ENCODE measurements around the gene ADGRG1. TPM values are rescaled to one million over a fixed set of nuclear protein-coding genes. Genes with fewer than 3 reads are reported as not detected.

ADGRG1 gene
- total and polyA plus RNA-seq, 7 donors: 5.0 to 36.3 (median 7.7) TPM

DNA sequence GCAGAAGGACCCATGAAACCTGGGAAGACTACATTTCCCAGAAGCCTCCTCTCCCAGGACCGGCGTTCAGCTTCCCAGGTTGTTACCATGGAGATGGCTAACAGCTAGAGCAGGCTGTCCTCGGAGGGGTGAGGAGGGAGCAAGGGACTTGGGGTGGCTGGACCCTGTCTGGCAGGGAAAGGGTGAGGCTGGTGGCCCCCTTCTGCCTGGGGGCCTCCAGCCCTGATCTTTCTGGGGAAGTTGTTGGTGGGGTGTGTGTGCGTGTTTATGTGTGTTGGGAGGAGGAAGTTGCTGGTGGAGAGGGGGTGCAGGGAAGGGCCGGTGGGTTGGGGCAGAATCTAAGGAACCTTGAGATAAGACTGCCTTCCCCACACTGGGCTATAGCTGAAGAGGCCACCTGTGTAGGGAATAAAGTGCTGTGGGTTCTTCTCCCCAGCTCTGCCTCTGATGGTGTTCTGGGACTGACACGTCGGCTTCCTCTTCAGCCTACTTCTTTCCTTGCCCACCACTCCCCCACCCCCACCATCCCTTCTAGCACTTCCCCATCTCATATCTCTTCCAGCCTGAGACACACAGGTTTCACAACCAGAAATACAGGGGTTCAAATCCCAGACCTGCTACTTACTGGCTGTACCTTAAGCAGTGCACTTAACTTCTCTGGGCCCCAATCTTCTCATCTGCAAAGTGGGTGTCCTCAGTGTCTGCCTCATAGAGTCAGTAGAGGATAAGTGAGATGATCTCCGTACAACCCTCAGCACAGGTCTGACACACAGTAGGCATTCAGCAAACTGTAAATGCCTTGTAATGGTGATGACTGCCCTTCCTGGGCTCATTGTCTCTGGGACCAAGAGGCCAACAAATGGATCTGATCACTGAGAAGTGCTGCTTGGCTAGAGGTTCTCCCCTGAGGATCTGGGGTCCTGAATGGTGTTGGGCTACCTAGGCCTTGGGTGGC is 66.6 kb downstream of the ADGRG1 start, which contains the start of gene DRC7:
Gene DRC7 (plus strand): TSS at position 82 of the 955 bp plus-strand sequence. CDS start 3,144 bp downstream, outside the sequence.
- no peak within 1 kb of the TSS for H3K27ac ChIP-seq
- WGBS, 2 donors: 32 to 36% methylated on average over 8 of the region's 8 CpGs
- TF ChIP-seq, protein P1, sequence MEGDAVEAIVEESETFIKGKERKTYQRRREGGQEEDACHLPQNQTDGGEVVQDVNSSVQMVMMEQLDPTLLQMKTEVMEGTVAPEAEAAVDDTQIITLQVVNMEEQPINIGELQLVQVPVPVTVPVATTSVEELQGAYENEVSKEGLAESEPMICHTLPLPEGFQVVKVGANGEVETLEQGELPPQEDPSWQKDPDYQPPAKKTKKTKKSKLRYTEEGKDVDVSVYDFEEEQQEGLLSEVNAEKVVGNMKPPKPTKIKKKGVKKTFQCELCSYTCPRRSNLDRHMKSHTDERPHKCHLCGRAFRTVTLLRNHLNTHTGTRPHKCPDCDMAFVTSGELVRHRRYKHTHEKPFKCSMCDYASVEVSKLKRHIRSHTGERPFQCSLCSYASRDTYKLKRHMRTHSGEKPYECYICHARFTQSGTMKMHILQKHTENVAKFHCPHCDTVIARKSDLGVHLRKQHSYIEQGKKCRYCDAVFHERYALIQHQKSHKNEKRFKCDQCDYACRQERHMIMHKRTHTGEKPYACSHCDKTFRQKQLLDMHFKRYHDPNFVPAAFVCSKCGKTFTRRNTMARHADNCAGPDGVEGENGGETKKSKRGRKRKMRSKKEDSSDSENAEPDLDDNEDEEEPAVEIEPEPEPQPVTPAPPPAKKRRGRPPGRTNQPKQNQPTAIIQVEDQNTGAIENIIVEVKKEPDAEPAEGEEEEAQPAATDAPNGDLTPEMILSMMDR (IDR thresholded peaks at IDR 0.05): no peak
- TF ChIP-seq POLR2AphosphoS5 (IDR thresholded peaks at IDR 0.05) (no peak), EP300 (IDR thresholded peaks at IDR 0.05) (no peak), POLR2A (IDR thresholded peaks at IDR 0.05) (no peak)
- DNase-seq: no peak
- no peaks in the 10 kb centered on the region for H3K9me3 ChIP-seq
- peaks cover 0 to 11% (median 0%) of the 10 kb centered on the region in 3 donors for H3K27me3 ChIP-seq
- intact Hi-C loops (cut with DNase I): no loop called here
- no peaks in the 10 kb centered on the region for H3K4me1 ChIP-seq
- peak within 1 kb of the TSS in 1 of 4 donors; percentile 26 for H3K4me3 ChIP-seq
- no peaks in the 10 kb centered on the region for H3K36me3 ChIP-seq

DNA sequence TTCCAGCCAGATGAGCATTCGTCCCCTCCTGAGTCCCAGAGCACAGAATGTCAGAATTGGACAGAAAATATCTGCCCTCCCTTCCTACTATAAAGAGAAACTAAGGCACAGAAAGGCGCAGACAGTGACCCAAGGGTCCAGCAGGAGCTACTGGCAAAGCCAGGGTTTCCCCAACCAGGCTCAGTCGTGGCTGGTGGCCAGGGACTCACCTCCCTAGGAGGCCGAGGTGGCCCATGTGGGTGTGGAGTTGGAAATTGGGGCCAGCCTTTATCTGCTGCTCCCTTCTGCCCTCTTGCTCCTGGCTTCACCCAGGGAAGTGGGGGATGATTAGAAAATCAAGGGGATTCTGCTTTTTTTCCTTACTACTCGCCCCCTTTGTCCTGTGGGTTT is 67.2 kb downstream of the ADGRG1 start:
- no peak overlapping the region for H3K4me3 ChIP-seq
- no peak overlapping the region for H3K27ac ChIP-seq
- intact Hi-C loops (cut with DNase I): no loop called here
- TF ChIP-seq POLR2A (IDR thresholded peaks at IDR 0.05) (no peak), POLR2AphosphoS5 (IDR thresholded peaks at IDR 0.05) (no peak), EP300 (IDR thresholded peaks at IDR 0.05) (no peak)
- TF ChIP-seq, protein P1 (IDR thresholded peaks at IDR 0.05): no peak
- H3K9me3 ChIP-seq: no peaks in the 10 kb centered on the region
- 73 to 81% methylated on average over 5 of the region's 5 CpGs for WGBS, 2 donors
- DNase-seq: no peak
- no peaks in the 10 kb centered on the region for H3K4me1 ChIP-seq
- H3K36me3 ChIP-seq: no peaks in the 10 kb centered on the region
- peaks cover 0 to 5% (median 0%) of the 10 kb centered on the region in 3 donors for H3K27me3 ChIP-seq

DNA sequence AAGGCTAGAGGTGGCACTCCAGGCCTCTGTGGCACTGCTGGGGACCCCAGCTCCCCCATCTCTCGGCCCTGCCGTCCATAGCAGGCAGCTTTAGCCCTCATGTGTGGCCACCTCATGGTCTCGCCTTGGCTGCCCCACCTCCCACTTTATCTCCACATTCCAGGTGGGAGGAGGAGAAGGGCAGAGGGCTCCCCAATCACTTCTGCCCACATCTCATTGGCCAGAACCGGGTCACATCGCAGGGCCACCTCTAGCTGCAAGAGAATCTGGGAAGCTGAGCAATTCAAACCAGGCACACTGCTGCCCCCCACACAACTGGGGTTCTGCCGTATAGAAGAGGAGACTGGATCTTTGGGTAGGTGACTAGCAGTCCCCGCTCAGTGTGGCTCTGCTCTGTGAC is 67.8 kb downstream of the ADGRG1 start:
- peak; percentile 35 for DNase-seq
- TF ChIP-seq EP300 (IDR thresholded peaks at IDR 0.05): no peak
- TF ChIP-seq POLR2A (IDR thresholded peaks at IDR 0.05): no peak
- TF ChIP-seq, protein P1 (IDR thresholded peaks at IDR 0.05): no peak
- TF ChIP-seq POLR2AphosphoS5 (IDR thresholded peaks at IDR 0.05): no peak
- H3K9me3 ChIP-seq: no peaks in the 10 kb centered on the region
- no peaks in the 10 kb centered on the region for H3K27me3 ChIP-seq
- intact Hi-C loops (cut with DNase I): no loop called here
- 92 to 93% methylated on average over 7 of the region's 7 CpGs for WGBS, 2 donors
- H3K4me1 ChIP-seq: no peaks in the 10 kb centered on the region
- H3K4me3 ChIP-seq: no peak overlapping the region
- no peaks in the 10 kb centered on the region for H3K36me3 ChIP-seq
- no peak overlapping the region for H3K27ac ChIP-seq

DNA sequence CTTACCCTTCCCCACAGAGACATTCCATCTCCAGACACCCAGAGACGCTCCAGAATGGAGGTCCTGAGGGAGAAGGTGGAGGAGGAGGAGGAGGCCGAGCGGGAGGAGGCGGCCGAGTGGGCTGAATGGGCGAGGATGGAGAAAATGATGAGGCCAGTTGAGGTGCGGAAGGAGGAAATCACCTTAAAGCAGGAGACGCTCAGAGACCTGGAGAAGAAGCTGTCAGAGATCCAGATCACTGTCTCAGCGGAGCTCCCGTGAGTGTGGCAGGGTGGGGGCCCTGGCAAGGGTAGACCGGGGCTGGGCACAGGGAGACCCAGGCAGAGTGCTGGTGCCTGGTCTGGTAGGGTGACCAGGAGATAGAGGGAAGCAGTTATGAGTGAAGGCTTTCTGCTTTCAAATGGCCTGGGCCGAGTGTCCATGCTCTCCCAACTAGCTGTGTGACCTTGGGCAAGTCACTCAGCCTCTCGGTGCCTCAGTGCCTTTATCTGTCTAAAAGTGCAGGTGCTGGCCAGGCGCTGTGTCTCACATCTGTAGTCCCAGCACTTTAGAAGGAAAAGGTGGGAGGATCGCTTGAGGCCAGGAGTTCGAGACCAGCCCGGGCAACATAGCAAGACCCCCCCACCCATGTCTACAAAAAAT is 69.6 kb downstream of the ADGRG1 start:
- intact Hi-C loops (cut with DNase I): no loop called here
- no peak for TF ChIP-seq POLR2A (IDR thresholded peaks at IDR 0.05)
- TF ChIP-seq, protein P1 (IDR thresholded peaks at IDR 0.05): no peak
- no peak for TF ChIP-seq EP300 (IDR thresholded peaks at IDR 0.05)
- TF ChIP-seq POLR2AphosphoS5 (IDR thresholded peaks at IDR 0.05): no peak
- WGBS, 2 donors: 92 to 94% methylated on average over 17 of the region's 17 CpGs

More for the DNA sequence above, 69.6 kb downstream of the ADGRG1 start:
- peak; percentile 52 for DNase-seq
- no peak overlapping the region for H3K4me3 ChIP-seq
- H3K27me3 ChIP-seq: no peaks in the 10 kb centered on the region
- H3K9me3 ChIP-seq: no peaks in the 10 kb centered on the region
- H3K27ac ChIP-seq: no peak overlapping the region
- no peaks in the 10 kb centered on the region for H3K36me3 ChIP-seq
- H3K4me1 ChIP-seq: no peaks in the 10 kb centered on the region
